OCI-LY3 (cell line): ENCODE data around the gene ELMO1.

Source experiments
- H2AFZ ChIP-seq: fragments of 200-600, 300-600 bp; shearing (Covaris generic); 2 replicates; pipeline ENCODE4 v1.6.0; 2014; ENCODE audit warnings: antibody characterized with exemption, low read depth, low read length
- H3K27ac ChIP-seq: fragments of 200-600, 300-600 bp; sonication (generic); 2 replicates; pipeline ENCODE4 v1.5.1; 2014; ENCODE audit warnings: mild to moderate bottlenecking, low read length, moderate library complexity, mixed read lengths
- H3K27me3 ChIP-seq: fragments of 200-600, 300-600 bp; sonication (generic); 2 replicates; pipeline ENCODE4 v1.6.1; 2014; ENCODE audit warnings: low read depth, low read length, mixed read lengths
- H3K36me3 ChIP-seq: fragments of 200-600, 300-600 bp; sonication (generic); replicated peaks from 2 replicates; pipeline ENCODE3; 2014; ENCODE audit warnings: low read depth, low read length, mixed read lengths
- H3K4me1 ChIP-seq: fragments of 300-600, 200-600 bp; sonication (generic); 2 replicates; pipeline ENCODE4 v1.6.1; 2014; ENCODE audit warnings: low read length, mixed read lengths
- H3K4me2 ChIP-seq: fragments of 200-600, 300-600 bp; sonication (generic); 2 replicates; pipeline ENCODE4 v1.6.1; 2014; ENCODE audit warnings: low read length, mixed read lengths
- H3K4me3 ChIP-seq: fragments of 300-600, 200-600 bp; sonication (generic); 2 replicates; pipeline ENCODE4 v1.5.1; 2014; ENCODE audit warnings: antibody characterized with exemption, mild to moderate bottlenecking, low read length, moderate library complexity
- H3K79me2 ChIP-seq: fragments of 300-600, 200-600 bp; shearing (Covaris generic); 2 replicates; pipeline ENCODE4 v1.6.1; 2014; ENCODE audit warnings: mild to moderate bottlenecking, low read length, mixed read lengths
- H3K9ac ChIP-seq: fragments of 300-600, 200-600 bp; shearing (Covaris generic); 2 replicates; pipeline ENCODE4 v1.6.0; 2014; ENCODE audit warnings: mild to moderate bottlenecking, low read length, moderate library complexity
- H3K9me3 ChIP-seq: fragments of 200-600, 300-600 bp; shearing (Covaris generic); 2 replicates; pipeline ENCODE4 v1.6.1; 2014; ENCODE audit warnings: low read length, mixed read lengths; ENCODE audit not compliant: insufficient read depth
- H4K20me1 ChIP-seq: fragments of 200-600, 300-600 bp; sonication (generic); 2 replicates; pipeline ENCODE4 v1.6.1; 2016; ENCODE audit warnings: low read length, mixed read lengths; ENCODE audit not compliant: insufficient read depth
- CTCF ChIP-seq: fragments of 200-600, 300-600 bp; sonication (generic); IDR thresholded peaks from 2 replicates; pipeline ENCODE4 v1.5.1; 2014; ENCODE audit warnings: antibody characterized with exemption, low read length, low read depth
- EZH2phosphoT487 ChIP-seq: fragments of 200-600 bp; shearing (Covaris generic); IDR thresholded peaks from 2 replicates; pipeline ENCODE4 v1.6.1; 2018; ENCODE audit warnings: antibody characterized with exemption, mixed run types, low read depth

The ELMO1 gene

GRCh38 chr7:36942025-36942424, 506.6 kb downstream of the ELMO1 start:
- no peak overlapping the region for H3K9ac ChIP-seq
- no peak for TF ChIP-seq EZH2phosphoT487
- no peak for TF ChIP-seq CTCF
- H3K36me3 ChIP-seq, result peaks cover 63% of the 10 kb centered on the region
- peaks cover 33% of the 10 kb centered on the region for H3K4me1 ChIP-seq
- H3K4me3 ChIP-seq, result no peak overlapping the region
- H3K9me3 ChIP-seq, result peaks cover 14% of the 10 kb centered on the region
- H3K27ac ChIP-seq, result no peak overlapping the region
- no peak overlapping the region for H2AFZ ChIP-seq
- H3K4me2 ChIP-seq, result no peak overlapping the region
- no peaks in the 10 kb centered on the region for H3K27me3 ChIP-seq
- peaks cover 58% of the 10 kb centered on the region for H4K20me1 ChIP-seq
- peaks cover 21% of the 10 kb centered on the region for H3K79me2 ChIP-seq

GRCh38 chr7:36941359-36941758, 507.3 kb downstream of the ELMO1 start:
- H3K4me3 ChIP-seq, result no peak overlapping the region
- no peak overlapping the region for H2AFZ ChIP-seq
- H3K4me2 ChIP-seq, result no peak overlapping the region
- H3K9ac ChIP-seq, result no peak overlapping the region
- H3K27me3 ChIP-seq, result no peaks in the 10 kb centered on the region
- peaks cover 21% of the 10 kb centered on the region for H3K79me2 ChIP-seq
- peaks cover 69% of the 10 kb centered on the region for H3K36me3 ChIP-seq
- peaks cover 33% of the 10 kb centered on the region for H3K4me1 ChIP-seq
- H3K27ac ChIP-seq, result no peak overlapping the region
- H4K20me1 ChIP-seq, result peaks cover 55% of the 10 kb centered on the region
- TF ChIP-seq CTCF (no peak), EZH2phosphoT487 (no peak)
- peaks cover 17% of the 10 kb centered on the region for H3K9me3 ChIP-seq

- Histone ChIP-seq H3K4me2 (no peak overlapping the region), H3K79me2 (peaks cover 21% of the 10 kb centered on the region), H4K20me1 (peaks cover 44% of the 10 kb centered on the region), H3K27me3 (no peaks in the 10 kb centered on the region), H3K9me3 (peaks cover 17% of the 10 kb centered on the region), H3K36me3 (peaks cover 77% of the 10 kb centered on the region), H3K9ac (no peak overlapping the region), H3K27ac (no peak overlapping the region), H3K4me3 (no peak overlapping the region), H2AFZ (no peak overlapping the region), H3K4me1 (peaks cover 33% of the 10 kb centered on the region)
- no peak for TF ChIP-seq CTCF
- no peak for TF ChIP-seq EZH2phosphoT487
Observed at GRCh38 chr7:36939816-36940215, 508.8 kb downstream of the ELMO1 start.

GRCh38 chr7:36937754-36938563, 510.7 kb downstream of the ELMO1 start:
- no peak overlapping the region for H3K4me3 ChIP-seq
- no peak overlapping the region for H3K27ac ChIP-seq
- peaks cover 17% of the 10 kb centered on the region for H3K9me3 ChIP-seq
- H3K27me3 ChIP-seq, result no peaks in the 10 kb centered on the region
- peaks cover 39% of the 10 kb centered on the region for H4K20me1 ChIP-seq
- H3K4me2 ChIP-seq, result no peak overlapping the region
- no peak for TF ChIP-seq CTCF
- TF ChIP-seq EZH2phosphoT487, result no peak
- peaks cover 16% of the 10 kb centered on the region for H3K79me2 ChIP-seq
- H3K36me3 ChIP-seq, result peaks cover 78% of the 10 kb centered on the region
- H3K9ac ChIP-seq, result no peak overlapping the region
- peaks cover 15% of the 10 kb centered on the region for H3K4me1 ChIP-seq
- H2AFZ ChIP-seq, result no peak overlapping the region
